ENCODE results near the gene XRCC3.

The XRCC3 gene

GRCh38 chr14:103690332-103690731 lies 24.9 kb downstream of the XRCC3 start:
- DNase-seq, result no peak

DNA sequence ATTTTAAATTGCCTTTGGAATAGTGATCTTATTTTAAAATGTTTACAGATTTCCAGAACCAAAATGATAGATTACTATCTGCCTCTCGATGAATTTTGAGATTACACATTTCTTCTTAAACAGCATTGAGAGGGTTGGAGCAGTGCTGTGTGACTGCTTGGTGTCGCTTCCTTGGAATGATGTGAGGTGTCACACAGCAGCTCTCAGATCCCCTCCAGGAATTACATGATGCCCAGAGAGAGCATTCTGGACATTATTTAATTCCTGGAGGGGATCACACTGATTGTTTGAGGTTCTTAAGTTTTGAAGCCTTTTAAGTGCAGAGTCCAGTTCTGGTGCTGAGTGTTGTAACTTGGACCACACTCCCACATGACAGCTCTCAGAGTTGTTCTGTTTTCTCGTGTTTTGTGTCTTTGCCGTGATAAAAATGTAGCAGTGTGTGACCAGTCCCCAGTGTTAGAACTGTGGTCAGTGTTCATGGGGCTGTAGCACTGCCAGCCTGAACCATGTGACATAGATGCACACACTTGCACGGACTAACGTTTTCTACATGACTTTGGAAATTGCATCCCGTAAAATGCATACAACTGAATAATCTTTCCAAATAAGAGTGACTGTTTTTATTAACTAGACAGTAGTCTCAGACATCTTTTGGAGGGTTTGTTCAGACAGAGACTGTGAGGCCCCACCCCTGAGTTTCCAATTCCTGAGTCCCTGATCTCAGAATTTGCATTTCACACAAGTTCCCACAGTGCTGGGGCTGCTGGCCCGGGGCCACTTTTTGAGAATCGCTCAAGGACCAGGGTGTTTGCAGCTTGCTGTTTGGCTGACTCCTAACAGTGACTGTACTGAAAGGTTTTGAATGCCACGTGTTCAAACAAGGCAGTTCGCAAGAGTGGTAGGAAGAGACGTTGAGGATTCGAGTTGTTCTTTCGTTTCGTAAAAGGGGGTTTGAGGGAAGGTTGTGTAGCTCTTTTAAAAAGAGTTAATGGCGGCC lies 26.0 kb downstream of the XRCC3 start:
- no peak for DNase-seq

GRCh38 chr14:103688441-103688840 lies 26.8 kb downstream of the XRCC3 start:
- no peak for DNase-seq

DNA sequence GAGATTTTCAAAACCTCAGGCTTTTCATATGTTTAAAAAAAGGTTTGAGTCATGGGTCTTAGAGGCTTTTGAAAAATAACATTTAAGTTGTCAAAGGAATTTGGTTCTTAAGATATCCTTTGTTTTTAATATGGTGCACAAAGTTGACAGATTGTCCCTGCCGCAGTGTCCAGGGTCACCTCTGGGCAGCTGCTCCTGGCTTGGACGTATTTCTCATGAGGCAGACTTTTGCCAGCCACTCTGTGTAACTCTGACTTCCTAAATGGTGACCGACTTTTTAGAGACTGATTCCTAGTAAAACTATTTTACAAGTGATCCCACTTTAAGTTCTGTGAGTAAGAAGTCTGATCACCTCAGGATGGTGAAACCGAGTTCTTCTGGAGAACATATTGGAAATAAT lies 27.5 kb downstream of the XRCC3 start:
- DNase-seq, result no peak

DNA sequence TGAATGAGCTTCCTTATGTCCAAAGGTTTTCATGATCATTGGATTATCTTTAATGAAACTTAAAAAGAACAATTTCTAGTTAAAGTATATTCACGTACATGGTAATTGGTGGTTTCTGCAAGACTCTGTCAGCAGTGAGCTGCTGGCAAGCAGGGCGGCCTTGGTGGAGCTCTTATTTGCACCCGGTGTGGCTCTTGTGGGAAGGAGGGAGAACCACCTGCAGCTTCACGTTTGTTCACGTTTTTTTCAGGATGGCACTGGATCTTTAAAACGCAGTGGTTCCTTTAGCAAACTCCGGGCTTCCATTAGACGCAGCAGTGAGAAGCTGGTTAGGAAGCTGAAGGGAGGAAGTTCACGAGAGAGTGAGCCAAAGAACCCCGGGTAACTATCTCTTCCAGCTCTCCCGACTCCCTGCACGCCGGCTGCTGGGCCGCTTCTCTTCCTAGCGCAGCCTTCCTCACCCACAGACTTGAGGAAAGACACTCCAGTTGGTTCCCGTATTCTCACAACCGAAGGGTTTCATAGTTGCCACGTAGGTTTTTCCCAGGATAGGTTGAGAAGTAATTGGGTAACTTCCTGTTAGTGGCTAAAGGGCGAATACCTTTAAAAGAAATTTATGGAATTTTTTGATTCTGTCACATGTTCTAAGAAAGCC lies 28.3 kb downstream of the XRCC3 start:
- DNase-seq, result no peak

GRCh38 chr14:103685276-103686211 lies 29.7 kb downstream of the XRCC3 start:
- no peak for DNase-seq

DNA sequence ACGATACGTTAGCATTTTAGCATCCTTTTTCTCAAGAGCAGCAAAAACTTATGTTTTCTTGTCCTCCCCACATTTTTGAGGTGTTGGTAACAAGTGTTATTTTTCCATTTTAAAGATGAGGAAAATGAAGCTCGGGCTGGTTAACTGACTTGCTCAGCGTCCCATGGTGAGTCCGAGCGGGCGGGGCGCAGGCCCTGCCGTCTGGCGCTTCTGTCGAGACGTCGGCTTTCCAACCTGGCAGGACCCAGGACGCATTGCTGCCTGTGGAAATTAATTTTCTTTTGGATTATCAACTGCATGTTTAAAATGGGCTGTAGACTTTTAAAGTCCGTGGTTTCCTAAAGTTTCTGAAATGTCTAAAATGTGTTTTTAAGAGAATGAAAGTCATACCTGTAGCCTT lies 30.4 kb downstream of the XRCC3 start:
- DNase-seq, result no peak

- no peak for DNase-seq
These were observed 30.8 kb downstream of the XRCC3 start for GRCh38 chr14:103684471-103684870.

DNA sequence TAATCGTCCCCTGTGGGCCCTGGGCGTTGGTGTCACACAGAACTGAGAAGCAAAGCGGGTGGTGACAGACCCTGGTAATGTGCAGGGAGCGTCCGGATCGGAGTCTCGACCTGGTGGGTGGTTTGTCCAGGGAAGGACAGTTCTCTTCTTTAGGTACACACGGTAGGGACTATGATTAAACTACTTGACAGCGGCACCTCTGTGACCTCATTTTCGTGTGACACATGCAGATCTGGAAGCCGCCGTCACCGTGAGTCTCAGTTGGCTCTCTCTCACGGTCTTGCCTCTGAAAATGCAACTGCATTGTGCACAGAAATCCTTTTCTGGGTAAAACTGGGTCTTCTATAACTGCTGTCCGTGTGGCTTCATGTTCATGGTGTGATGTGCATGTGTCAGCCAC lies 32.1 kb downstream of the XRCC3 start:
- DNase-seq, result no peak

GRCh38 chr14:103680491-103681231 lies 34.6 kb downstream of the XRCC3 start:
- DNase-seq, result no peak

DNA sequence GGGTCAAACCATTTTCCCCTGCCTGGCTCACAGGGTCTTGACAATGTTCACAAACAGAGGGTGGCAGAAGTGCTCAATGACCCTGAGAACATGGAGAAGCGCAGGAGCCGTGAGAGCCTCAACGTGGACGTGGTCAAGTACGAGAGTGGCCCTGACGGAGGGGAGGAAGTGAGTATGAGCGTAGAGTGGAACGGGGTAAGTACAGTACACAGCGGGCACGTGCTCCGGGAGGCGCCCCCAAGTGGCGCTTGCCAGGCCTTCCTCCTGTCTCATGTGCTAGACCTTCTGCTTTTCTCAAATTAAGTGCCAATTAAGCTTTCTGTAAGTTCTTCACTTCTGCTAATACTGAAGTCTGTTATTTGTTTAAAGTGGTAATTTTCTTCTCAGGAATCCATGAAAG lies 35.9 kb downstream of the XRCC3 start:
- DNase-seq, result peak; percentile 50

GRCh38 chr14:103676881-103677675 lies 38.2 kb downstream of the XRCC3 start:
- DNase-seq, result no peak

DNA sequence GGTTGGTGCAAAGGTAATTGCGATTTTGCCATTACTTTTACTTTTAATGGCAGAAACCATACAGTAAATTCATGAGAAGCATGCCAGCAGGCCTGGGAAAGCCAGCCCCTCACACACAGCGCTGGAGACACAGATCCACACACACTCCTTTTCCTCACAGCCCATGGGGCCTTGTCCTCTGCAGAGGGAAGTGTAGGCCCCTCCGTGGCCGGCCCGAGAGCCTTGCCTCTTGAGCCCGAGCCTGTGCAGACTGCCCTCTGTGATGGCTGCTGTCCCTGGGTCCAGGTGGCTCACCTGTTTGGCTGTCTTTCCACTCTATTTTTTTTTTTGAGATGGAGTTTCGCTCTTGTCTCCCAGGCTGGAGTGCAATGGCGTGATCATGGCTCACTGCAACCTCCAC lies 39.3 kb downstream of the XRCC3 start:
- DNase-seq, result no peak

DNA sequence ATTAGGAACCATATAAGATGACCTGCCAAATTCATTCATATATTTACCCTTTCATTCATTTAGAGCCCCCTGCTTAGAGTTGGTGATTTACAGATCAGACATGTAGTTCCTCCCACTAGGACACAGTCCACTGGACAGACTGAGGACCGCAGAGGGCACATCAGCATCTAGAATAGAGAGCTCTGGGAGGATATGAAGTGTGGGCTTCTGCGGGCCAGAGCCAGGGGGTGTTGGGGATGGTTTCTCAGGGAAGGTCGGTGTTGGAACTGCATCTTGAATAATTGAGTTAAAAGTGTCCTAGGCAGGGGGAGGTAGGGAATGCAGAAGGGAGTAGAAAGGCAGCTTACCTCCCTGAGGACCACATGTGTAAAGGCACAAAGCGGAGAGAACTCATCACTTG lies 43.3 kb downstream of the XRCC3 start:
- no peak for DNase-seq

DNA sequence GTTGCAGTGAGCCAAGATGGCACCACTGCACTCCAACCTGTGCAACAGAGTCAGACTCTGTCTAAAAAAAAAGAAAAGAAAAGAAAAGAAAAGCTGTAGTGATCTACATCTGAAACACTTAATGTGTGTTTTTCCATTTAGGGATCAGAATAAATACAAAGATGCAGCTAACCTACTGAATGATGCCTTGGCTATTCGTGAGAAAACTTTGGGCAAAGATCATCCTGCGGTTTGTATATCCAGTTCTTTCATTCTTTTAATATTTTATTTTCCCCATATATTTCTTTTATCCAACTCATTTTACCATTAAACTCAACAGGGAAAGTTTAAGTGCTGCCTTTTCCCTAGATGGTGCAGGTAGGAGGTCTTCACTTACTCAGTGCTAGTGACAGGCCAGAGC lies 45.9 kb downstream of the XRCC3 start:
- DNase-seq, result no peak

DNA sequence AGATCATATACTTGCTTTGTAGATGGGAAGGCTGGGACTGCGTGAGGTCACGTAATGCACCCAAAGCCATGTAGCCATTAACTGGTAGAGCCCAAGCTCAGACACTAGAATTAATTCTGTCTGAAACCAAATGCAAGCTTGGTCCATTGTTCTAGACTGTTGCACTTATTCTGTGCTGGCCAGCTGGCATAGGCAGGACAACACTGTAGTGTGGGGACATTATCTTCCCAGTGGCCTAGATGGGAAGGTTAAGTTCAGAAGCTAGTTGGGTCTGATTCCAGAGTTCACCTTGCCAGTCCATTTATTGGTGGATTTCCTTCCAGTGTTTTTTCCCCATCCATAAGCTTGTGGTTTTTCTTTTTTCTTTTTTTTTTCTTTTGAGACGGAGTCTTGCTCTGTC lies 47.1 kb downstream of the XRCC3 start:
- DNase-seq, result no peak

DNA sequence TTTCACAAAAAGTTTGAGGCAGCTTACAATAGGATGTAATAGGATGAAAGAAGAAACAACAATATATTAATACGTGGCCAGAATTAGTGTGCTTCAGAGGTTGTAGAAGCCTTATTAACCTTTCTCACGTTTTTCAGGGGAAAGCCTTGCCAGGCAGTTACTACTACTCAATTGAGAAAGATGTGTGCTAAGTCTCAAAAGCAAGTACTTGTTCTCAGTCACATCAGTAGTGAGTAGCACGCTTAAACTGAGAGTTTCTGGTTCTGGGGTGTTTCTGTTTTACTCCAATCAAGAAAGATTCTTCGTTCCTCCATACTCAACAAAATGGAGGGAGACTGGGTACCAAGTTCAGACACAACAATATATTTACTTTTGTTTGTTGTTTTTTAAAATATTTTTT lies 47.6 kb downstream of the XRCC3 start:
- DNase-seq, result no peak

- no peak for DNase-seq
These were observed 51.7 kb downstream of the XRCC3 start for GRCh38 chr14:103663506-103663905.

- DNase-seq, result no peak
These were observed 52.7 kb downstream of the XRCC3 start for GRCh38 chr14:103662591-103662990.

DNA sequence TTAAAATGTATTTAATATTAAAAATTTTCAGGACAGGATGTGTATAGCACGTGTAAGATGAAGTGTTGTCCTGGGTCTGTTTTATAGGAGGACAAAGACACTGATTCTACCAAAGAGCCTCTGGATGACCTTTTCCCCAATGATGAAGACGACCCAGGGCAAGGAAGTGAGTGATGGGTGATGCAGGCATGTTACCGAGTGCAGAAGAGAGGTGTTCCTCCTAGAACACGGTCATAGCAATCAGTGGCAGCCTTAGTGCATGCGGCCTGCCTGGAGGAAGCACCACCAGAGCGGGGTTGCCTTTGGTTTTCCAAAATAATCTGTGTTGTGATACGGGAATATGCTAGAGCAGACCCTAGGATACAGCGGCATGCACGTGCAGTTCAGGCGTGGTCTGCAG lies 53.2 kb downstream of the XRCC3 start:
- no peak for DNase-seq

GRCh38 chr14:103659631-103660030 lies 55.6 kb downstream of the XRCC3 start:
- DNase-seq, result no peak

DNA sequence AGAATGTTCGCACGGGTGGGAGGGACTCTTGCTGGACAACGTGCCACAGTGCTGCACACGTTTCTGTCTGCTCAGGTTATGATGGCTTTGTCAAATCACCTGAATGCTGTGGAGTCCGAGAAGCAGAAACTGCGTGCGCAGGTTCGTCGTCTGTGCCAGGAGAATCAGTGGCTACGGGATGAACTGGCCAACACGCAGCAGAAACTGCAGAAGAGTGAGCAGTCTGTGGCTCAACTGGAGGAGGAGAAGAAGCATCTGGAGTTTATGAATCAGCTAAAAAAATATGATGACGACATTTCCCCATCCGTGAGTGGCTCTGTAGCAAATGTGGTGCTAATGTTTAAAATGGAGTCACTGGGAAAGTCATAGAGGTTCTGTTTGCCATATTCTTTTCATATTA lies 57.8 kb downstream of the XRCC3 start:
- DNase-seq, result no peak
